ENCODE measurements around the gene VPS33B.

The VPS33B gene

GRCh38 chr15:90972133-90972532, 50.3 kb downstream of the VPS33B start:
- FAIRE-seq = no peak

DNA sequence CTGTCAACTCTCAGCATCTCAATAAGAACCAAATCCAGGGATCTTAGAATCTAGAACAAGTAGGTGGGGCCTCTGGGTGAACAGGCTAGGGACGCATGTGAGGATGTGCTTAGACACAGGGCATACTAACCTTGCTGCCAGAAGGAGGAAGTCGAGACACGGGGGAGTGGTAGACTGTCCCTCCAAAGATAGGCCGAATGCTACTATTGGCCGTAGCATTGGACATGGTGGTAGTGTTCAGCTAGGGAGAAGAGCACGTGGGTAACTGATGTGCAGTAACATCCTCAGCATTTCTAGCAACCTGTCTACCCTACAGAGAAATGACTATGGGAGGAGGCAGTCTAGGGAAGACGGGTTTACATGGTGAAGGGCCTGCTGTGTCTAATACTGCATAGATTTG, 52.1 kb downstream of the VPS33B start:
- no peak for FAIRE-seq

DNA sequence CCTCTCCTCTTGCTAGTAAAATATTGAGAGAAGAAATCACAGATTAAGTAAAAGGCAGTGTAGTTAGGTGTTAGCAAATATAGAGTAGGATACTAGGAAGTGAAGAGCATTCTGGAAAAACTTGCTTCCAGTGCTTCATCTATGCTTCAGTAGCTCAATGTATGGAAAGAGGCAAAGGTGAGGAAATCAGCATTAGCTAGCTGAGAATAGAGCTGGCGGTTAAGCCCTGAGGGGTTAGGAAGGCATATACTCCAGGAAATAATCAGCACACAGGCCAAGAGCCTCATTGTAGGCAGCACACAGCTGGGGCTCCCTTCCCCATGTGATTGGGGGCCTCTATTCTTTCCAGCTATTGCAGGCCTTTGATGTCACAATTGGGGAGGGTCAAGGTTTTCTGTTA, 54.0 kb downstream of the VPS33B start:
- no peak for FAIRE-seq

GRCh38 chr15:90967206-90967605, 55.2 kb downstream of the VPS33B start:
- no peak for FAIRE-seq

- FAIRE-seq = no peak
These were observed 56.1 kb downstream of the VPS33B start for GRCh38 chr15:90966262-90966661.

DNA sequence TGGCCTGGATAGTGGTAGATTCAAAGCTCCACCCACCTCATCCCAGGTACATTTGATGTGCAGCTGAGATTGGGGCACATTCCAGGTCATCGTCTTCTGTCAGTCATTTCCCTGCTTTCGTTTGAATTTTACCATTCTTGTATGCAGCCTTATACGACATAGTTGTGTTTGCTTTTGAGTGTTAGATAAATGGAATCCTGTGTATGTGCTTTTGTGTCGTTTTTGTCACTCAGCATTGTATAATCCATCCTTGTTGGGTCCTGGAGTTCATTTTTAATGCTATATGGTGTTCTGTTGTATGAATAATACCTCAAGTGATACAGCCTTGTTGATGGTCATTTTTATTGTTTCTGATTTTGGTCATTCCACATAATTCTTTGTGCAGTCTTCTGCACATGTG, 60.4 kb downstream of the VPS33B start:
- FAIRE-seq = no peak

DNA sequence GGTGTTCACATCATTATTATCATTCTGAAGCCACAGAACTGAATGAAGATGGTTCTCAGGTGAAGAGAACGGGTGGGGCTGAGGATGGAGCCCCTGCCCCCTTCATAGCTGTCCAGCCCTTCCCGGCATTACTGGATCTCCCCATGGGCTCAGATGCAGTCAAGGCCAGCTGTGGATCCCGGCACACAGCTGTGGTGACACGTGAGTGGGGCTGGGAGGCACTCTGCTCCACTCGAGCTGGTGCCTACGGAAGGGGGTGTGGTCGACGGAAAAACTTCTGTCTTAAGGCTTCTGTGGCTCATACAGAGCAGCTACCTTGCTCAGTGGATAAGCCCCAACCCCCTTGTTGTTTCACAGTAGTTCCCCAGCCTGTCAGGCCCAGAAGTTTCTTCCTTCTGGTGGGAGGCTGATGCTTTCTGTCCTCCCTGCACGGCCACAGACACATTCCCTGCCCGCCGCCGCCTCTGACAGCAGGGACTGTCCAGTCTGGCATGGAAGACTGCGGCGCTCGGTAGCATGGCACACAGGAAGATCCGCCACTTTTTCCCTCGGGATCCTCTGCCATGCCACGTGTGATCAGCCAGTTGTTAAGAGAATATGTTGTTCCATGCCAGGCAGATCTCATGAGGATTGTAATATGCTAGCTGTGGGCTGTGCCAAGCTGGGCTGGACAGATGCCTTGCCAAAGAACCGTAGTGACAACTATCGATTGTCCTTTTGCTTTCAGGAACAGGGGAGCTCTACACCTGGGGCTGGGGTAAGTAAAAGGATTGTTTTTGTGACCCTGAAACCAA, 61.9 kb downstream of the VPS33B start:
- no peak for FAIRE-seq

DNA sequence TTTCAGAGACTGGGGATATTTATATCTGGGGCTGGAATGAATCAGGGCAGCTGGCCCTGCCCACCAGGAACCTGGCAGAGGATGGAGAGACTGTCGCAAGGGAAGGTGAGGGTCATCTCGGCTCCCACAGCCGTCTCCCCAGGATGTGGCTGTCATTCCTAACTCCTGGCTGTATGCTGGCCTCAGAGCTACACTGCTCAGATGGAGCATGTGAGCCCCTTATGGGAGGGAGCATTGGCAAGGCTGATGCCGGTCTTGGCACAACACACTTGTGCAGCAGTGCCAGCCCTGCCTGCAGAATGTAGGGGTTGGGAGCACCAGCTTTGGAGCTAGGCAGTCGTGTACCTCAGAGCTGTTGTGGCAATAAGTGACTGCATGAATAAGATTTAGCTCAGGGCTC, 62.5 kb downstream of the VPS33B start:
- no peak for FAIRE-seq

DNA sequence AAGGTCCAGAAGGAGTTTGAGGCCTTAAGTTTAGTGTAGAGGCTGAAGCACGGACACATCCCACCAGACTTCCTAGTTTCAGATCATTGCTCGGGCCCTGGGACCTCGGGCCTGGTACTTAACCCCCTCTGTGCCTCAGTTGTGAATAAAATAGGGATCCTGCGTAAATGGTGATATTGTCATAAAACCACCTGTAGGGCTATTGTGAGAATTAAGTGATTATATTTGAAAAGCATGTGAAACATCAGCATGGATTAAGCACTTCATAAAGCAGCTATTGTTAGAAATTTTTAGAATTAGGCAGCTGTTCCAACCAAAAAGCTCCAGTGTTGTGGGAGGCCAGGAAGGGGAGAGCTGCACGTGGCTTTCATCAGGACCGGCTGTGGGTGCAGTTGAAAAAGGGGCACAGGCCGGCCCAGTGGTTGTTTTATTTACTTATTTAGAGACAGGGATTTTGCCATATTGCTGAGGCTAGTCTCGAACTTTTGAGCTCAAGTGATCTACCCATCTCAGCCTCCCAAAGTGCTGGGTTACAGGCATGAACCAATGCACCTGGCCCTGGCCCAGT, 63.3 kb downstream of the VPS33B start:
- FAIRE-seq = no peak

DNA sequence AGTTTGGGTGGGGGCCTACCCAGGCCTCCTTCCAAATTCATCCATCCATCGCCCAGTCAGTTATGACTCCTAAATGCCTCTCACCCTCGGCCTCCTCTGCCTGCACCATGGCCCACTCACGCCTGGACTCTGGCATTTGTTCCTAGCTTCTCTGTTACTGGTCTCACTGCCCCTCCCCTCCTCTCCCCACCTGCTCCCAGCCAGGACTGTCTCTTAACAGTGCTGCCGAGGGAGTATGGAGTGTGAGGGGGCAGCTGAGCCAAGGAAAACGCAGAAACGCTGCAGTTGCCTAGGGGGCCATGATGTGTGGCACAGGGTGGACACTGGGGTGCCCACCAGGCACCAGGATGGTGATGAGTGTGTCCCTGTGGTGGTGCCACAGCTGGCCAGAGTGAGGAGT, 64.6 kb downstream of the VPS33B start:
- FAIRE-seq = no peak

- no peak for FAIRE-seq
These were observed 65.2 kb downstream of the VPS33B start for GRCh38 chr15:90957031-90957790.

GRCh38 chr15:90956274-90957030, 65.9 kb downstream of the VPS33B start:
- FAIRE-seq = no peak

GRCh38 chr15:90955624-90956273, 66.6 kb downstream of the VPS33B start:
- no peak for FAIRE-seq

GRCh38 chr15:90954712-90955623, 67.4 kb downstream of the VPS33B start, which contains the start of gene RCCD1:
TSS of gene RCCD1 (plus strand) at chr15:90954884. CDS start at chr15:90956735, 1,851 bp downstream.
- FAIRE-seq = no peak

DNA sequence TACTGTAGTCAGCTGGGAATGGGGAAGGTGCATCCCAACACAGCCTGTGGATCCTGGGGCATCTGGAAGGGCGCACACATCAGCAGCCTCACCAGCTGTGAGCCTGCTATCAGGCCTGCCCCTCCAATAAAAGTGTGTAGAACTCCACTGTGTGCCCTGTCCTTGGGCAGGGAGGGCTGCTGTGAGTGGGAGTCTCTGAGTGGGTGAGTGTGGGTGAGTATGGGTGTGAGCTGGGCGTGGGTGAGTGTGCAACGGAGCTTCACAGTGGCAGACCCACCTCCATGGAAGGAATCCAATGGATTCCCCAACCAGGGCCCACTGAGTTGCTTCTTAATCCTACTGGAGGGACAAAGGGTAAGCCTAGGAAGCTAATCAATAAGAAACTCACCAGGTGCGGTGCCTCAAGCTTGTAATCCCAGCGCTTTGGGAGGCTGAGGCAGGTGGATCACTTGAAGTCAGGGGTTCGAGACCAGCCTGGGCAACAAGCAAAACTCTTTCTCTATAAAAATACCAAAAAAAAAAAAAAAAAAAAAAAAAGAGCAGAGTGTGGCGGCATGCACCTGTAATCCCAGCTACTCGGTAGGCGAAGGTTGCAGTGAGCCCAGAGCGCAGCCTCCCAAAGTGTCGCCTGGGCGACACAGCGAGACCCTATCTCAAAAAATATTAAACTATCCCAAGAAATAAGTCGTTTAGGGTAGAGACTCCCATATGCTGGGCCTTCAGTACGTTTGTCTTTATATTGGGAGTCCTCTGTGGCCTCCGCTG, 68.3 kb downstream of the VPS33B start:
- no peak for FAIRE-seq

- no peak for FAIRE-seq
These were observed 69.3 kb downstream of the VPS33B start for GRCh38 chr15:90952901-90953677.

DNA sequence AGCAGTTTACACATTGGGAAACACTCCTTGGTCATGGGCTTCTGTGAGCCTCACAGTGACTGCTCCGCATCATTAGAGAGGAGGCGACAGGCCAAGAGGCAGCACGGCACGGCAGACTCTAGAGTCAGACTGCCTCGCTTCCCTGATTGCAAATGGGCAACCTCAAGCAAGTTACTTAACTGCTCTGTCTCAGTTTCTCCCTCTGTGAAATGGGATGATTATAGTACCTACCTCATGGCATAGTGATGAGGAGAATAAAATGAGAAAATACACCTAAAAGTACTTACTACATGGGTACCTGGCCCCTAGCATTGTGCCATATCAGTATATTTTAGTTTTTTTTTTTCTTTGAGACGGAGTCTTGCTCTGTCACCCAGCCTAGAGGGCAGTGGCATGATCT, 71.7 kb downstream of the VPS33B start:
- FAIRE-seq = no peak

- no peak for FAIRE-seq
These were observed 72.3 kb downstream of the VPS33B start for GRCh38 chr15:90949979-90950675.
